CD14-positive monocyte (primary cell): ENCODE results near the gene GLRB. TPM values are rescaled to one million over a fixed set of nuclear protein-coding genes. Genes with fewer than 3 reads are reported as not detected.
A peak's percentile ranks its signal among the peaks of the same experiment; 100 is the strongest.

Source experiments
- DNase-seq, 3 donors: peaks; one replicate each; pipeline ENCODE4 v3.0.0-alpha.2; 2011 to 2022
- H2AFZ ChIP-seq: 2 replicates; pipeline ENCODE4 v1.6.0; 2012; ENCODE audit warnings: mild to moderate bottlenecking, low read depth, low read length, inconsistent platforms; ENCODE audit not compliant: insufficient read depth, poor library complexity, severe bottlenecking
- H3K27ac ChIP-seq, 2 donors: 1 replicate in 1 of 2; 2 replicates in 1 of 2; pipeline ENCODE4 v1.5.1; 2012 to 2013; ENCODE audit warnings: low read length in 2 of 2, control low read depth in 1 of 2, inconsistent platforms in 1 of 2, low read depth in 1 of 2, mild to moderate bottlenecking in 1 of 2
- H3K27me3 ChIP-seq, 2 donors: one replicate each; pipeline versions ENCODE4 v1.6.0 to v1.6.1; 2011 to 2013; ENCODE audit warnings: low read length in 2 of 2; ENCODE audit not compliant: control insufficient read depth in 2 of 2, insufficient read depth in 2 of 2
- H3K36me3 ChIP-seq, 2 donors: replicated peaks in 1 of 2; 1 replicate in 1 of 2; 2 replicates in 1 of 2; pipeline versions ENCODE4 v1.5.1 to v1.6.1; 2012 to 2013; ENCODE audit warnings: low read length in 2 of 2, control low read depth in 1 of 2, inconsistent platforms in 1 of 2, mild to moderate bottlenecking in 1 of 2; ENCODE audit not compliant: insufficient read depth in 2 of 2, control insufficient read depth in 1 of 2
- H3K4me1 ChIP-seq, 2 donors: 1 replicate in 1 of 2; 2 replicates in 1 of 2; pipeline versions ENCODE4 v1.5.1 to v1.6.1; 2012 to 2013; ENCODE audit warnings: low read length in 2 of 2, control low read depth in 1 of 2, inconsistent platforms in 1 of 2, mild to moderate bottlenecking in 1 of 2, moderate library complexity in 1 of 2; ENCODE audit not compliant: insufficient read depth in 2 of 2, control insufficient read depth in 1 of 2
- H3K4me2 ChIP-seq: replicated peaks from 2 replicates; pipeline ENCODE3; 2012; ENCODE audit warnings: low read length, moderate library complexity, mild to moderate bottlenecking; ENCODE audit not compliant: poor library complexity, severe bottlenecking; ENCODE audit errors: extremely low read depth
- H3K4me3 ChIP-seq, 3 experiments: fragments of 200-600 bp in 1 of 3; sonication (generic) in 1 of 3; replicated peaks in 1 of 3; 1 replicate in 2 of 3; 2 replicates in 1 of 3; pipeline ENCODE4 v1.5.1; 2011 to 2013; ENCODE audit warnings: low read length in 3 of 3, mild to moderate bottlenecking in 3 of 3, control low read depth in 2 of 3, low read depth in 2 of 3, inconsistent platforms in 1 of 3, moderate library complexity in 1 of 3
- H3K79me2 ChIP-seq: 2 replicates; pipeline ENCODE4 v1.6.0; 2012; ENCODE audit warnings: mild to moderate bottlenecking, control low read depth, inconsistent platforms, low read length, moderate library complexity; ENCODE audit not compliant: insufficient read depth
- H3K9ac ChIP-seq: 2 replicates; pipeline ENCODE4 v1.6.0; 2017; ENCODE audit warnings: low read length, mild to moderate bottlenecking; ENCODE audit not compliant: insufficient read depth, poor library complexity, severe bottlenecking
- H3K9me3 ChIP-seq, 2 donors: replicated peaks in 1 of 2; 1 replicate in 1 of 2; 2 replicates in 1 of 2; pipeline versions ENCODE4 v1.5.1 to v1.6.1; 2012 to 2013; ENCODE audit warnings: low read length in 2 of 2, control low read depth in 1 of 2; ENCODE audit not compliant: control insufficient read depth in 1 of 2, insufficient read depth in 1 of 2
- H4K20me1 ChIP-seq: 2 replicates; pipeline ENCODE4 v1.6.0; 2012; ENCODE audit warnings: mild to moderate bottlenecking, low read length, control low read depth, moderate library complexity; ENCODE audit not compliant: insufficient read depth
- H3K27ac Mint-ChIP-seq, 7 donors: one replicate each; pipeline ENCODE4 v1.8.0; 2020; ENCODE audit warnings: mild to moderate bottlenecking in 7 of 7, mixed read lengths in 7 of 7, moderate library complexity in 6 of 7, inconsistent platforms in 2 of 7
- H3K27me3 Mint-ChIP-seq, 3 donors: one replicate each; pipeline ENCODE4 v1.8.0; 2021 to 2022; ENCODE audit warnings: low read depth in 3 of 3, mild to moderate bottlenecking in 3 of 3, mixed read lengths in 3 of 3, moderate library complexity in 3 of 3, inconsistent platforms in 1 of 3
- H3K36me3 Mint-ChIP-seq, 2 donors: one replicate each; pipeline ENCODE4 v1.8.0; 2020; ENCODE audit warnings: mixed read lengths in 2 of 2, inconsistent platforms in 1 of 2, mild to moderate bottlenecking in 1 of 2
- H3K4me1 Mint-ChIP-seq: one replicate; pipeline ENCODE4 v1.8.0; 2020; ENCODE audit warnings: mild to moderate bottlenecking, mixed read lengths
- H3K4me3 Mint-ChIP-seq, 2 donors: one replicate each; pipeline ENCODE4 v1.8.0; 2020; ENCODE audit warnings: mild to moderate bottlenecking in 2 of 2, mixed read lengths in 2 of 2, moderate library complexity in 1 of 2
- H3K9me3 Mint-ChIP-seq, 7 donors: one replicate each; pipeline ENCODE4 v1.8.0; 2020 to 2022; ENCODE audit warnings: mixed read lengths in 7 of 7, mild to moderate bottlenecking in 6 of 7, moderate library complexity in 6 of 7, inconsistent platforms in 2 of 7
- CTCF ChIP-seq: fragments of 200-600 bp; IDR thresholded peaks from one replicate; pipeline ENCODE4 v1.8.0; 2022; ENCODE audit warnings: antibody characterized with exemption, mild to moderate bottlenecking
- WGBS: methylation state at CpG from one replicate; pipeline ENCODE4 v1.1.5; 2013; ENCODE audit warnings: missing lambda C conversion rate; ENCODE audit not compliant: insufficient coverage; 5-methylcytosine and 5-hydroxymethylcytosine counted together
- intact Hi-C, 2 donors: fragments of 100-400 bp; cut with micrococcal nuclease; formaldehyde crosslinking; loops; one replicate each; pipeline versions ENCODE4 v1.15.0 to v1.15.1; 2023
- polyA plus RNA-seq, 3 donors: library from polyadenylated mRNA; depleted of rRNA in 1 of 3; unstranded in 2 of 3; stranded (reverse) in 1 of 3; fragments of 300-500 nt in 2 of 3; fragments of >200 nt in 1 of 3; fragmentation: Illumina TruSeq in 2 of 3; gene quantifications; 1 replicate in 2 of 3; 2 replicates in 1 of 3; pipeline ENCODE4 v1.2.3, GENCODE V29; 2012 to 2021

The GLRB gene
- polyA plus RNA-seq, 3 donors = not detected

- Histone ChIP-seq H2AFZ (no peak overlapping the region), H4K20me1 (no peaks in the 10 kb centered on the region), H3K4me3 (no peak overlapping the region), H3K27ac (no peak overlapping the region), H3K4me2 (no peak overlapping the region), H3K79me2 (no peaks in the 10 kb centered on the region), H3K4me1 (peaks cover 0 to 3% of the 10 kb centered on the region in 2 donors), H3K9ac (no peak overlapping the region), H3K36me3 (no peaks in the 10 kb centered on the region), H3K27me3 (no peaks in the 10 kb centered on the region), H3K9me3 (no peaks in the 10 kb centered on the region)
- Mint-ChIP-seq H3K27me3 (no peaks in the 10 kb centered on the region), H3K4me3 (no peak overlapping the region), H3K27ac (no peak overlapping the region), H3K4me1 (peaks cover 6% of the 10 kb centered on the region), H3K36me3 (no peaks in the 10 kb centered on the region), H3K9me3 (no peaks in the 10 kb centered on the region)
- no peak for TF ChIP-seq CTCF
- DNase-seq = no peak
- intact Hi-C loops = loop anchor here in 1 of 2 donors (10.0 kb wide), 1 partner anchor 566 kb away; no protein-coding TSS in a partner anchor
These were observed 35.5 kb upstream of the GLRB start for GRCh38 chr4:157040405-157040804.

DNA sequence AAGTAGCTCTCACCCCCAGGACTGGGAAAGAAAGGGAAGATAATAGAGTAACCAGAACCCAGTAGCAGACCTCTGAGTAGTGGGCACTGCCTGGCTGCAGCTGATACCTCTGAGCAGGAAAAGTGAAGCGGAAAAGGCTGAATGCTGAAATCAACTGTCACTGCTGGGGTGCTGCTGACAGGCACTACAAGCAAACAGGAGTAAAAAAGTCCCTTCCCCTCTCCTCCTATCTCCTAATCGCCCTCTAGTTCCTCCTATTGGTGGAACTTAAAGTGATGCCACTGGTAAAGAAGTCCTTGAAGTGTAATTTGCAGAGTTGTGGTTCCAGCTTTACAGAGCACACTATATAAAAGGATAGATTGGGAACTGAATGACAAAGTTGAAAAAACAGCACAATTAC lies 32.8 kb upstream of the GLRB start:
- Histone ChIP-seq H3K27me3 (no peaks in the 10 kb centered on the region), H3K4me1 (peaks cover 0 to 3% of the 10 kb centered on the region in 2 donors), H3K4me3 (no peak overlapping the region), H3K9me3 (no peaks in the 10 kb centered on the region), H2AFZ (peak overlapping the region; percentile 22), H3K9ac (no peak overlapping the region), H4K20me1 (no peaks in the 10 kb centered on the region), H3K79me2 (no peaks in the 10 kb centered on the region), H3K36me3 (no peaks in the 10 kb centered on the region), H3K27ac (no peak overlapping the region), H3K4me2 (no peak overlapping the region)
- H3K36me3 Mint-ChIP-seq = no peaks in the 10 kb centered on the region
- intact Hi-C loops = loop anchor here in 1 of 2 donors (10.0 kb wide), 1 partner anchor 568 kb away; no protein-coding TSS in a partner anchor
- H3K27me3 Mint-ChIP-seq = peaks cover 0 to 2% (median 0%) of the 10 kb centered on the region in 3 donors
- no peak overlapping the region for H3K27ac Mint-ChIP-seq
- no peaks in the 10 kb centered on the region for H3K9me3 Mint-ChIP-seq
- peak; percentile 20 for TF ChIP-seq CTCF
- no CpG with 5 or more reads among the region's 2 CpGs for WGBS
- no peak overlapping the region for H3K4me3 Mint-ChIP-seq
- DNase-seq = peak; percentile 2 to 28 (median 14)
- peaks cover 6% of the 10 kb centered on the region for H3K4me1 Mint-ChIP-seq
